22Rv1 (cell line): ENCODE measurements around the gene EXOSC1.

Experiments used
- H3K27ac ChIP-seq: fragments of 450-650 bp; 2 replicates; pipeline ENCODE4 v1.5.1; 2017
- ZFX ChIP-seq: fragments of 450-650 bp; IDR thresholded peaks from 2 replicates; pipeline ENCODE4 v1.6.1; 2017; ENCODE audit warnings: antibody characterized with exemption, borderline replicate concordance
- TF ChIP-seq, protein P1 (sequence below): fragments of 450-650 bp; IDR thresholded peaks from 2 replicates; pipeline ENCODE4 v1.5.1; 2017; ENCODE audit warnings: mild to moderate bottlenecking

Gene EXOSC1

DNA sequence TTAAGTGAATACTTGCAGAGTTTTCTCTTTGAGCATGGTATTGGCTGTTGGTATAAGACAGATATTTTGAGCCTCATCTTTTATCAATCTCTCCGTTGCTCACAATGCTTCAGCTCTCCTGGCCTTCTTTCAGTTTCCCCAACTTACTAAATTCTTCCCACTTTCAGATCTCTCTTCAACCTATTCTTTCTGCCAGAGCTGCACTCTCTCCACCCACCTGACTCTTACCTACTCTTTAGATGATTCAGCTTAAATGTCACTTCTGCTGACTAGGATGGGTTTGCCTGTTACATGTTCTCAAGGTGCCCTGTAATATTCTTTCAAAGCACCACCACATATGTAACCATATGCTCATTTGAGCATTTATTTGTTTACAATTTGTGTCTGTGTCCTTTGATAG lies 1.6 kb downstream of the EXOSC1 start:
- no peak overlapping the region for H3K27ac ChIP-seq
- TF ChIP-seq, protein P1, sequence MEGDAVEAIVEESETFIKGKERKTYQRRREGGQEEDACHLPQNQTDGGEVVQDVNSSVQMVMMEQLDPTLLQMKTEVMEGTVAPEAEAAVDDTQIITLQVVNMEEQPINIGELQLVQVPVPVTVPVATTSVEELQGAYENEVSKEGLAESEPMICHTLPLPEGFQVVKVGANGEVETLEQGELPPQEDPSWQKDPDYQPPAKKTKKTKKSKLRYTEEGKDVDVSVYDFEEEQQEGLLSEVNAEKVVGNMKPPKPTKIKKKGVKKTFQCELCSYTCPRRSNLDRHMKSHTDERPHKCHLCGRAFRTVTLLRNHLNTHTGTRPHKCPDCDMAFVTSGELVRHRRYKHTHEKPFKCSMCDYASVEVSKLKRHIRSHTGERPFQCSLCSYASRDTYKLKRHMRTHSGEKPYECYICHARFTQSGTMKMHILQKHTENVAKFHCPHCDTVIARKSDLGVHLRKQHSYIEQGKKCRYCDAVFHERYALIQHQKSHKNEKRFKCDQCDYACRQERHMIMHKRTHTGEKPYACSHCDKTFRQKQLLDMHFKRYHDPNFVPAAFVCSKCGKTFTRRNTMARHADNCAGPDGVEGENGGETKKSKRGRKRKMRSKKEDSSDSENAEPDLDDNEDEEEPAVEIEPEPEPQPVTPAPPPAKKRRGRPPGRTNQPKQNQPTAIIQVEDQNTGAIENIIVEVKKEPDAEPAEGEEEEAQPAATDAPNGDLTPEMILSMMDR = no peak

DNA sequence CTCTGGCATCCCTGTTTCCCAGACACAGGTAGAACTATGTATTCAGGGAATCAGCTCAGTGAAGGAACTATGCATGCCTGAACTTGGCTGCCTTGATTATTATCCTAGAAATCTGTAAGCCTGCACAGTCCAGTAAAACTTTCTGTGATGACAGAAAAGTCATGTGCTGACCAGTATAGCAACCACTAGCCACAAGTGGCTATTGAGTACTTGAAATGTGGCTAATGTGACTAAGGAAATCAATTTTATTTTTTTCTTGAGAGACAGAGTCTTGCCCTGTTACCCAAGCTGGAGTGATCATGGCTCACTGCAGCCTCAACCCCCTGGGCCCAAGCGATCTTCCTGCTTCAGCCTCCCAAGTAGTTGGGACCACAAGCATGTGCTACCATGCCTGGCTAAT lies 3.5 kb downstream of the EXOSC1 start:
- no peak overlapping the region for H3K27ac ChIP-seq
- TF ChIP-seq, protein P1 = no peak
- no peak for TF ChIP-seq ZFX

DNA sequence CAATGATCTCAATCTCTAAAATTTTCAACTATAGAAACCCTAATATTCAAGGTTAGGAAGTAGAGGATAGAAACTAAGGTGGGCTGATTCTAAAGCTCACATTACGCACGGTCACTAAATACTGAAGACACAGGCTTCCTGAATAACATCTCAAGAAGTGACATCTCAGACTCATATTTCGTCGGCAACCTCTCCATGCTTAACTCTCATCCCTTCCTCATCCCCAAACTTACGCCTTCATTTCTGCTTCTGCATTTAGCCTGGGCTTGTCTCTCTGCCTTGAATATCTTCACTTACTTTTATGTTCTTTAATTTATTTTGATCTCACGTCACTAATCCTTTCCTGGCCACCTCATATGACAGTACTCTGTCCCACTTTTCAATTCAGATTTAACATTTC lies 10.6 kb downstream of the EXOSC1 start:
- H3K27ac ChIP-seq = no peak overlapping the region
- TF ChIP-seq, protein P1 = no peak
- no peak for TF ChIP-seq ZFX

DNA sequence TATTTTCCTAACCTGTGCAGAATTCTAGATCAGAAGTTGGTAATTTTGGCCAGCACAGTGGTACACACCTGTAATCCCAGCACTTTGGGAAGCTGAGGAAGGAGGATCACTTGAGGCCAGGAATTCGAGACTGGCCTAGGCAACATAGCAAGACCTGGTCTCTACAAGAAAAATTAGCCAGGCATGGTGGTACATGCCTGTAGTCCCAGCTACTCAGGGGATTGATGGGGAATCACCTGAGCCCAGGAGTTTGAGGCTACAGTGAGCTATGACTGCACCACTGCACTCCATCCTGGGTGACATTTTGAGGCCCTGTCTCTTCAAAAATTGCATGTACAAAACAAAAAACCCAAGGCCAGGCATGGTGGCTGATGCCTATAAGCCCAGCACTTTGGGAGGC lies 11.2 kb downstream of the EXOSC1 start:
- TF ChIP-seq, protein P1 = no peak
- no peak for TF ChIP-seq ZFX

DNA sequence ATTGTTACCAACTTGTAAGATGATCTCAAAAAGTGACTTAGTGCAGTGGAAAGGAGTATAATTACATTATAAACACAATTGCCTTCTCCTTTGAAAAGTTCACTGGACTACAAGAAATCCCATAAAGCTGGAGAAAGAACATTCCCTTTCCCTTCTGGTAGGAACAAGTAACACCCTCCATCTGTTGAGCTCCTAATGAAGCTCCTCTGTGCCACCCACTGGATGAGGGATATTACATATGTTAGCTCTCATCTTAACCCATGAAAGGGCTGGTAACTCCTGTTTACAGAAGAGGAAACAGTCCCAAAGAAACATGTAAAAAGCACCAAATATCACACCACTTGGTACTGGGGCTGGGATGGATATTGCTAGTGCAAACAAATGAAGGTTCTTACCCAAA lies 11.8 kb downstream of the EXOSC1 start:
- peak overlapping the region; percentile 12; the same call in 1 of the 2 replicates for H3K27ac ChIP-seq
- TF ChIP-seq ZFX = no peak
- TF ChIP-seq, protein P1 = no peak

More for the DNA sequence above, 11.2 kb downstream of the EXOSC1 start:
- H3K27ac ChIP-seq = peak overlapping the region; percentile 12; the same call in 1 of the 2 replicates

DNA sequence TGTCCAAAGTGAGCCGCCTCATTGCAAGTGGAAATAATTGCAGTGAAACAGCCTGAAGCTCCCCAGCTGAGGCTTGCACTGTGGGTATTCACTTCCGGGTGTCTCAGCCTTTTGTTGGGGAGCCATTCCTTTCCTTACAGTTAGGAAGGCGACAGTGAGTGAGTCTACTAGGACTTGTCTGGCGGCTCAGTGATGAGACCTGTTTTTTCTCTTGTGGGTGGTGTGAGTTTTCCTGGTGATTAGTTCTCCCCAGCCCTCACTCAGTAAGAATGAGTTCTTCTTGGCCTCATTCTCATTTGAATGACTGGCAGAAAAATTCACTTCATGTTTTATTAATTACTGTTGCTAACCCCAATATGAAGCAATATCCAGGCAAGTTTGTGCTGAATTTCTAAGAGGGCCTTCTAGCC lies 17.2 kb downstream of the EXOSC1 start:
- no peak for TF ChIP-seq ZFX
- TF ChIP-seq, protein P1 = no peak
- H3K27ac ChIP-seq = peak overlapping the region; percentile 94; the same call in 1 of the 2 replicates

DNA sequence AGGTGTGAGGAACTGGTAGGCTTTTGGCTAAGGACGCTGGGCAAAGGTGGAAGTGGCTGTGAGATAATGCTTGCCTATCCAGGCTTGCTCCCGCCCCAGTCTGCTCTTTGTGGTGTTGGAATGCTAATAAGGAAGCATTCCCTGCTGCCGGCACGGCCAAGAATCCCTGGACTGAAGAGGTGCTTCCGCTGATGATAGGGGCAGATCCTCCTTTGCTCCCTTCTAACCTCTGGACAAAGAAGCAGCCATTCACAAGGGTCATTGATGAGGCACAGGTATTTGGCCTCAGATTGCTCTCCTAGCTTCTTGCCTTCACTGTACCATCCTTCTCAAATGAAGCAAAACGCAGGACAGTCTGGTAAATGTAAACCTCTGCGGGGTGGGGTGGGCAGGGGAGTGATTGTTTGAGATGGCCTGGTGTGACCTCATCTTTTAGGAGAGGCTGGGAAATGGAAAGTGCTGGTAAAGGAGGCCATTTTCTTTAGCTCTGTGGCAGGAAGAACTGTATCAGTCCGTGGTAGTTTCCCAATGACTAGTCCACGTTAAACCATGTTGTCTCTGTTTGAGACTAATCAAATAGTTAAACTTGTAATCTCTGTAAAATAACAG lies 18.1 kb downstream of the EXOSC1 start:
- peak overlapping the region; percentile 94 for H3K27ac ChIP-seq
- no peak for TF ChIP-seq ZFX
- TF ChIP-seq, protein P1 = no peak
